Caco-2 (cell line): ENCODE results near the gene TENM3. TPM values are rescaled to one million over a fixed set of nuclear protein-coding genes. Genes with fewer than 3 reads are reported as not detected.
A peak's percentile ranks its signal among the peaks of the same experiment; 100 is the strongest.

Experiments
- BruUV-seq: library from RNA; stranded (reverse); fragments of 400-500 nt; replicated peaks from 2 replicates; lab custom pipeline; 2021; lab: Mats Ljungman, UMichigan
- CTCF ChIA-PET: fragments of 300-600 bp; sonication (Branson Sonifier 250); formaldehyde crosslinking; loops from one replicate; lab custom pipeline; 2022; ENCODE audit warnings: antibody characterized with exemption; lab: Charles Lee
- POLR2A ChIA-PET: fragments of 300-600 bp; sonication (Branson Sonifier 250); formaldehyde crosslinking; loops from one replicate; lab custom pipeline; 2022; ENCODE audit warnings: antibody characterized with exemption; lab: Charles Lee
- DNase-seq, 2 experiments: peaks; one replicate each; pipeline versions ENCODE4 v3.0.0 to v3.0.0-alpha.2; 2020 to 2022
- H3K27me3 ChIP-seq: replicated peaks from 2 replicates; pipeline ENCODE4 v1.6.0; 2011; ENCODE audit warnings: low read length; ENCODE audit not compliant: control insufficient read depth, insufficient read depth
- H3K36me3 ChIP-seq: 2 replicates; pipeline ENCODE4 v1.5.1; 2011; ENCODE audit warnings: low read length; ENCODE audit not compliant: control insufficient read depth, insufficient read depth
- H3K4me1 ChIP-seq: fragments of 250-450 bp; sonication (Bioruptor Pico); 2 replicates; pipeline ENCODE4 v1.5.1; 2020; ENCODE audit warnings: mild to moderate bottlenecking
- H3K4me3 ChIP-seq: 2 replicates; pipeline ENCODE4 v1.5.1; 2011; ENCODE audit warnings: low read depth, mild to moderate bottlenecking, control low read depth, low read length
- H3K9me3 ChIP-seq: fragments of 250-450 bp; sonication (Bioruptor Pico); 2 replicates; pipeline ENCODE4 v1.5.1; 2020; ENCODE audit warnings: mild to moderate bottlenecking, moderate library complexity
- H3K27ac Mint-ChIP-seq: one replicate; pipeline ENCODE4 v1.8.0; 2022; ENCODE audit warnings: mixed read lengths; ENCODE audit not compliant: unreplicated experiment
- H3K27me3 Mint-ChIP-seq: one replicate; pipeline ENCODE4 v1.8.0; 2022; ENCODE audit warnings: mixed read lengths; ENCODE audit not compliant: insufficient read depth, unreplicated experiment
- H3K36me3 Mint-ChIP-seq: one replicate; pipeline ENCODE4 v1.8.0; 2022; ENCODE audit warnings: mild to moderate bottlenecking, mixed read lengths; ENCODE audit not compliant: insufficient read depth, unreplicated experiment
- H3K4me1 Mint-ChIP-seq: one replicate; pipeline ENCODE4 v1.8.0; 2022; ENCODE audit warnings: low read depth, mixed read lengths; ENCODE audit not compliant: unreplicated experiment
- H3K4me3 Mint-ChIP-seq: one replicate; pipeline ENCODE4 v1.8.0; 2022; ENCODE audit warnings: mild to moderate bottlenecking, moderate library complexity, mixed read lengths; ENCODE audit not compliant: unreplicated experiment
- H3K9me3 Mint-ChIP-seq: one replicate; pipeline ENCODE4 v1.8.0; 2022; ENCODE audit warnings: mixed read lengths; ENCODE audit not compliant: unreplicated experiment
- CTCF ChIP-seq, 2 experiments: fragments of 200-600 bp in 1 of 2; IDR thresholded peaks; 1 replicate in 1 of 2; 2 replicates in 1 of 2; pipeline versions ENCODE4 v1.5.1 to v1.8.0; 2011 to 2022; ENCODE audit warnings: antibody characterized with exemption in 1 of 2, control low read depth in 1 of 2, inconsistent platforms in 1 of 2, low read depth in 1 of 2, low read length in 1 of 2, mild to moderate bottlenecking in 1 of 2, moderate library complexity in 1 of 2; ENCODE audit not compliant: insufficient read depth in 1 of 2, severe bottlenecking in 1 of 2, unreplicated experiment in 1 of 2
- intact Hi-C: fragments of 100-400 bp; cut with micrococcal nuclease; formaldehyde crosslinking; loops from one replicate; pipeline ENCODE4 v1.10.0; 2022; ENCODE audit not compliant: unreplicated experiment
- total RNA-seq: library from RNA; stranded (reverse); gene quantifications from 2 replicates; pipeline ENCODE4 v1.2.3, GENCODE V29; 2022

Gene TENM3
- total RNA-seq, 1 experiment from 2014 or later: 94.7 TPM

- Mint-ChIP-seq H3K9me3 (no peaks in the 10 kb centered on the region), H3K4me1 (peaks cover 18% of the 10 kb centered on the region), H3K27me3 (no peaks in the 10 kb centered on the region), H3K36me3 (peaks cover 28% of the 10 kb centered on the region), H3K27ac (peak overlapping the region; percentile 45), H3K4me3 (peak overlapping the region; percentile 55)
- intact Hi-C loops: no loop called here
- no peaks in the 10 kb centered on the region for H3K27me3 ChIP-seq
- DNase-seq: peak; percentile 50 to 53
- peaks cover 7% of the 10 kb centered on the region for H3K4me1 ChIP-seq
- H3K36me3 ChIP-seq: no peaks in the 10 kb centered on the region
- ChIA-PET POLR2A (no interaction called here), CTCF (interaction anchor here (1.0 kb wide), 1 partner anchor 16 kb away, joined by 3 read pairs; no protein-coding TSS in a partner anchor)
- H3K9me3 ChIP-seq: no peaks in the 10 kb centered on the region
- H3K4me3 ChIP-seq: no peak overlapping the region
- BruUV-seq: no TSS peak
- no peak for TF ChIP-seq CTCF (IDR thresholded peaks at IDR 0.05; ENCODE audit: insufficient read depth in 1 of 2, low read depth in 1 of 2, low read length in 1 of 2, severe bottlenecking in 1 of 2, unreplicated experiment in 1 of 2)
Measured at GRCh38 chr4:182764137-182764536, 520.9 kb downstream of the TENM3 start.

- no peak for DNase-seq
- H3K4me3 Mint-ChIP-seq: peak overlapping the region; percentile 55
- TF ChIP-seq CTCF (IDR thresholded peaks at IDR 0.05; ENCODE audit: insufficient read depth in 1 of 2, low read depth in 1 of 2, low read length in 1 of 2, severe bottlenecking in 1 of 2, unreplicated experiment in 1 of 2): no peak
- Histone ChIP-seq H3K36me3 (no peaks in the 10 kb centered on the region), H3K4me3 (no peak overlapping the region), H3K27me3 (no peaks in the 10 kb centered on the region), H3K4me1 (peaks cover 7% of the 10 kb centered on the region), H3K9me3 (no peaks in the 10 kb centered on the region)
- peaks cover 28% of the 10 kb centered on the region for H3K36me3 Mint-ChIP-seq
- intact Hi-C loops: no loop called here
- no peaks in the 10 kb centered on the region for H3K9me3 Mint-ChIP-seq
- H3K27ac Mint-ChIP-seq: peak overlapping the region; percentile 45
- peaks cover 18% of the 10 kb centered on the region for H3K4me1 Mint-ChIP-seq
- ChIA-PET POLR2A (no interaction called here), CTCF (no interaction called here)
- BruUV-seq: no TSS peak
- no peaks in the 10 kb centered on the region for H3K27me3 Mint-ChIP-seq
Measured at GRCh38 chr4:182764642-182765041, 521.4 kb downstream of the TENM3 start.

- H3K27ac Mint-ChIP-seq: no peak overlapping the region
- no peak for DNase-seq
- peaks cover 18% of the 10 kb centered on the region for H3K4me1 Mint-ChIP-seq
- no peaks in the 10 kb centered on the region for H3K9me3 ChIP-seq
- no peaks in the 10 kb centered on the region for H3K27me3 Mint-ChIP-seq
- CTCF ChIA-PET: no interaction called here
- peaks cover 15% of the 10 kb centered on the region for H3K4me1 ChIP-seq
- peaks cover 28% of the 10 kb centered on the region for H3K36me3 Mint-ChIP-seq
- H3K4me3 Mint-ChIP-seq: no peak overlapping the region
- H3K9me3 Mint-ChIP-seq: no peaks in the 10 kb centered on the region
- no TSS peak for BruUV-seq
- POLR2A ChIA-PET: no interaction called here
- no peak for TF ChIP-seq CTCF (IDR thresholded peaks at IDR 0.05; ENCODE audit: insufficient read depth in 1 of 2, low read depth in 1 of 2, low read length in 1 of 2, severe bottlenecking in 1 of 2, unreplicated experiment in 1 of 2)
- no peaks in the 10 kb centered on the region for H3K27me3 ChIP-seq
- intact Hi-C loops: no loop called here
- H3K36me3 ChIP-seq: no peaks in the 10 kb centered on the region
- no peak overlapping the region for H3K4me3 ChIP-seq
Measured at GRCh38 chr4:182765987-182766856, 523.0 kb downstream of the TENM3 start.
